ENCODE data around the gene FOXO4. TPM values are rescaled to one million over a fixed set of nuclear protein-coding genes. Genes with fewer than 3 reads are reported as not detected.

FOXO4 gene
- total and polyA plus RNA-seq, 8 donors, result 13.2 to 21.4 (median 19.1) TPM

- no peaks in the 10 kb centered on the region for H3K4me1 ChIP-seq
- TF ChIP-seq CTCF (IDR thresholded peaks at IDR 0.05), result no peak
- intact Hi-C loops (cut with DNase I), result no loop called here
- no peak overlapping the region for H3K4me3 ChIP-seq
- ATAC-seq (no peak), DNase-seq (no peak)
- H3K27ac ChIP-seq, result peak overlapping the region in 1 of 2 donors; percentile 45
- H3K36me3 ChIP-seq, result peaks cover 0 to 34% of the 10 kb centered on the region in 2 donors
- H3K27me3 ChIP-seq, result no peaks in the 10 kb centered on the region
- H3K9me3 ChIP-seq, result no peaks in the 10 kb centered on the region
Observed at GRCh38 chrX:71057848-71058530, 37.7 kb upstream of the FOXO4 start.

- intact Hi-C loops (cut with DNase I), result no loop called here
- Histone ChIP-seq H3K27ac (no peak overlapping the region), H3K9me3 (no peaks in the 10 kb centered on the region), H3K36me3 (peaks cover 0 to 34% of the 10 kb centered on the region in 2 donors), H3K4me1 (no peaks in the 10 kb centered on the region), H3K4me3 (no peak overlapping the region), H3K27me3 (no peaks in the 10 kb centered on the region)
- TF ChIP-seq CTCF (IDR thresholded peaks at IDR 0.05), result no peak
- DNase-seq (no peak), ATAC-seq (no peak)
Observed at GRCh38 chrX:71060127-71060526, 35.5 kb upstream of the FOXO4 start.

GRCh38 chrX:71067089-71067488 lies 28.6 kb upstream of the FOXO4 start:
- Histone ChIP-seq H3K4me1 (peaks cover 0 to 8% of the 10 kb centered on the region in 2 donors), H3K4me3 (peak overlapping the region; percentile 40 to 64), H3K27ac (peak overlapping the region; percentile 84 to 86), H3K36me3 (peaks cover 0 to 7% of the 10 kb centered on the region in 2 donors), H3K9me3 (no peaks in the 10 kb centered on the region), H3K27me3 (no peaks in the 10 kb centered on the region)
- DNase-seq (no peak), ATAC-seq (no peak)
- TF ChIP-seq CTCF (IDR thresholded peaks at IDR 0.05), result no peak
- intact Hi-C loops (cut with DNase I), result no loop called here

- H3K27ac ChIP-seq, result peak overlapping the region; percentile 84 to 86
- no peaks in the 10 kb centered on the region for H3K27me3 ChIP-seq
- intact Hi-C loops (cut with DNase I), result no loop called here
- no peaks in the 10 kb centered on the region for H3K9me3 ChIP-seq
- no peak for DNase-seq
- TF ChIP-seq CTCF (IDR thresholded peaks at IDR 0.05), result no peak
- ATAC-seq, result peak; percentile 4
- H3K4me1 ChIP-seq, result peaks cover 0 to 8% of the 10 kb centered on the region in 2 donors
- H3K4me3 ChIP-seq, result peak overlapping the region; percentile 40 to 64
- H3K36me3 ChIP-seq, result peaks cover 0 to 1% of the 10 kb centered on the region in 2 donors
Observed at GRCh38 chrX:71067712-71068043, 28.0 kb upstream of the FOXO4 start.

GRCh38 chrX:71068044-71068918 lies 27.4 kb upstream of the FOXO4 start, which contains the start of gene SNX12:
TSS of gene SNX12 (minus strand) at chrX:71068334. CDS start at chrX:71068306, 28 bp downstream.
- peak; percentile 99 for ATAC-seq

More at GRCh38 chrX:71068044-71068918, 27.4 kb upstream of the FOXO4 start, which contains the start of gene SNX12:
- peak; percentile 87 to 93 (median 92) for DNase-seq
- intact Hi-C loops (cut with DNase I), result no loop called here
- H3K36me3 ChIP-seq, result no peaks in the 10 kb centered on the region
- no peaks in the 10 kb centered on the region for H3K9me3 ChIP-seq
- H3K27ac ChIP-seq, result peak within 1 kb of the TSS; percentile 84 to 86
- no peaks in the 10 kb centered on the region for H3K27me3 ChIP-seq
- H3K4me3 ChIP-seq, result peak within 1 kb of the TSS; percentile 40 to 64
- H3K4me1 ChIP-seq, result peaks cover 0 to 8% of the 10 kb centered on the region in 2 donors
- no peak for TF ChIP-seq CTCF (IDR thresholded peaks at IDR 0.05)
